T-helper 2 cell (primary cell): Measurements from ENCODE around the gene PDAP1.
"Not testable (repeated sequence)": the region's sequence is repeated elsewhere in the genome, so short reads cannot be mapped to it uniquely, and the experiment has no call there.

Experiments used
- DNase-seq, 5 experiments: peaks; one replicate each; pipeline versions ENCODE4 v3.0.0 to v3.0.0-alpha.2; 2012 to 2022

PDAP1 gene

DNA sequence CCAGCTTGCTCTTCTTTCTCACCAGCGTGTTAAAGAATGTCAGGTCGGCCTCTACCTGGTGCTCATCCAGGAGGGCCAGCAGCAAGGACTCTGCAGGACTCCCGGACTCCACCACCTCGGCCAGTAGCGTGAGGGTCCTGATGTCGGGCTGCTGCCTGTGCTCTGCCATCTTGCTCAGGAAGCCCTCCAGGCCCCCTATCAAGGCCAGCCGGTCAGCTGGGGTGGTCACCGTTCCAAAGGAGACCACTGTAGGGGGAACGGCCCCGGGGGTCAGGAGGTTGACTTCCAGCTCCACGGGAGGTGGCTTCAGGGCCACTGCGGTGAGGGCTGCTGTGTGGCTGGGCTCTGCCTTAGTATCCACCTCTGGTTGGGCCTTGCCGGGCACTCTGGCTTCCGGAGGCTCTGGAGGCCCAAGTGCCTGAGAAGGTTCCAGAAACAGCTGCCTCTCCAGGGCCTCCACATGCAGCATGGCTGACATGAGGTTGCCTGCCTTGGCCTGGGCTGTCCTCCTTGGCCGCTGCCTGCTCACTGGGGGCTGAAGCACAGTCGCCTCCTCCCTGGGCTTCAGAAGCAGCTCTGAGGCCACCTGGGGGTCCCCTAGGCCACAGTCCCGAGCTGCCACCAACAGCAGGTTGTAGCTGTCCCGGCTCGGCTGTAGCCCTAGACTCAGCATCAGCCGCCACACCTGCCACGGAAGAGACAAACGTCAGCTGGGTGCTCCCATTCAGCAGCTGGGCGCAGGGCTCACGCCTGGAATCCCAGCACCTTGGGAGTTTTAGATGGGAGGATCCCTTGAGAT, 16.7 kb upstream of the PDAP1 start:
- no peak for DNase-seq

DNA sequence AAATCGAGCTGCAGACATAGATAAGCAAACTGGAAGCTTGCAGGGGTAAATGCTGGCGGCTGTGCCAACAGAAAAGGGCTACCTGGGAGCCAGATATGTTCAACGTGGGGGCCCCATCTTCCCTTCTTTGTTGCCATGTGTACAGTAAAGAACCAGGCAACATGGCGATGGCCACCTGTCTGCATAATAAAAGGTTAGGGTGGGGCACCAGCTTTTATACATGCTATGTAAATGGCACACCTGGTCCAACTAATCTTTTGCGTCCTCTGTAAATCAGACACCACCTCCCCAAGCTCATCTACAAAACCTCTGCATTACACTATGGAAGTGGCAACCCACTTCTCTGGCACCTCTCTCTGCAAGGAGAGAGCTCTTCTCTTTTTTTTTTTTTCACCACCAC, 14.2 kb upstream of the PDAP1 start:
- no peak for DNase-seq

- DNase-seq = no peak
Measured at GRCh38 chr7:99422186-99422585, 13.8 kb upstream of the PDAP1 start.

GRCh38 chr7:99420986-99421385, 12.6 kb upstream of the PDAP1 start:
- no peak for DNase-seq

DNA sequence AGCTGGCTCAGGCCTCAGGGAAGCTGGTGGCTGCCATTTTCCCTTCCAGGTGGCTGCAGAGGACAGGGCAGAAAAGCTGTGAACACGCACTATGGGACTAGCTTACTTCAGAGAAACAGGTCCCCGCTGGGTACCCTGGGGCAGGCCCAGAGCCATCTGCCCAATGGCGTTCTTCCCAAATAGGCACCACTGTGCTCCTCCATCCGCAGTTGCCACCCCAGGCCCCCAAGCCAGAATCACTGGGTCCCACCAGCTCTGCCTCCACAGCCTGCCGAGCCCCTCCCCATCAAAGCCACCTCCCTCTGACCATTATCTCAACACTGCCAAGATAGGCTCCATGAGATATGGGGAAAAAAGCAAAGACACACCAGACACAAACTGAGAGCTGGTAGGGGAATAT, 11.8 kb upstream of the PDAP1 start:
- no peak for DNase-seq

DNA sequence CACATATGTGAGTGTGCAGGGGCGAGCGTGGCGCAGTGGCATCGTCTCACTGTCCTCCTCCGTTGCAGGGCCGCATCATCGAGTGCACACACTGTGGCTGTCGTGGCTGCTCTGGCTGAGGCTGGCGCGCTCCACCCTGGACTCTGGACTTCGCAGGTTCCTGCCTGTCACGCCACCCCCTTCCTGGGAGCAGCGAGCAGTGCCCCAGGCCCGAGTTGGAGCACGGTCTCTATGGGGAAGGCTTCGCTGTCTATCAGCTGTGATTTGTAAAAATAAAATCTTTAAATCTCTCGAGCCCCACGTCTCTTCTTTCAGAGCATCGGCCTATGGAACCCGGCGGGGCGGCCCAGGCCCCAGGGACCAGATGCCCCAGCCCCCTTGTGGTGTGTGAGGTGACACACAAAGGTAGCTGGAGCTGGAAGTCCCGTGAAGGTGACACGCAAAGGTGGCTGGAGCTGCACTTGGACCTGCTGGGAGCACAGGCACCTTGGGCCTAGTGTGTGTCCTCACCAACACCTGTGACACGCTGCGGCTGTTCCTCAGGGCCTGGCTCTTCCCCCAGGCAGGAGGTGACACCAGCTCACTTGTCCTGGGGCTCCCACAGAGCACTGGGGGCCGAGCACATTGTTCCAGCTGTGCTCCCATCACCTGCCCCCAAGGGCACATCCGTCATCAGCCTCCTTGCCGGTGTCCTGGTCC, 11.1 kb upstream of the PDAP1 start:
- no peak for DNase-seq

- no peak for DNase-seq
Measured at GRCh38 chr7:99418260-99418659, 9.9 kb upstream of the PDAP1 start.

DNA sequence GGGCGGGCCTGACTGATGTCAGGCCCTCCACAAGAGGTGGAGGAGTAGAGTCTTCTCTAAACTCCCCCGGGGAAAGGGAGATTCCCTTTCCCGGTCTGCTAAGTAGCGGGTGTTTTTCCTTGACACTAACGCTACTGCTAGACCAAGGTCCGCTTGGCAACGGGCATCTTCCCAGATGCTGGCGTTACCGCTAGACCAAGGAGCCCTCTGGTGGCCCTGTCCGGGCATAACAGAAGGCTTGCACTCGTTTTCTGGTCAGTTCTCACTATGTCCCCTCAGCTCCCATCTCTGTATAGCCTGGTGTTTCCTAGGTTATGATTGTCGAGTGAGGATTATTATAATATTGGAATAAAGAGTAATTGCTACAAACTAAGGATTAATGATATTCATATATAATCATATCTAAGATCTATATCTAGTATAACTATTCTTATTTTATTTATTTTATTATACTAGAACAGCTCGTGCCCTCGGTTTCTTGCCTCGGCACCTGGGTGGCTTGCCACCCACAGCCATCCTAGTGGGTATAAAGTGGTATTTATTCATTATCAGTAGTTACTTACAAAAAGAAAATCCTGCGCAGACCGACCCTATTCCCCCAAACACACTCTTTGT, 7.2 kb upstream of the PDAP1 start:
- not testable (repeated sequence) for DNase-seq

GRCh38 chr7:99410635-99411034, 2.2 kb upstream of the PDAP1 start:
- no peak for DNase-seq

DNA sequence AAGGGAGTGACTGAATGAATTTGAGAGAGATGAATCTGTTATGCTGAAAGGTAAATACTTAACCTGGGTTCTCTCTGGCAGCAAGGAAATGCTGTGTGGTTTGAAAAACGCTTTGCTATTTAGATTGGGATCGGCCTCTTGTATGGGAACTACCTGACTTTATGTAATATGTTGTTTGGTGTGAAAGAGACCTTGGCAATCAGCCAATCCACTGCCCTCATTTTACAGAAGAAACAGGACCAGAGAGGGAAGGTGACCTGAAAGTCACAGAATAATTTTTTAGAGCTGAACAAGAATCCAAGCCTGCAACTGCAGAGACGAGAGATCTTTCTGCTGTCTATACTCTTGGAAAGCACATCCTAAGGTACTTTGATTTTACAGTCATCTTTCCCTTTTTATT, 1.4 kb upstream of the PDAP1 start:
- no peak for DNase-seq

DNA sequence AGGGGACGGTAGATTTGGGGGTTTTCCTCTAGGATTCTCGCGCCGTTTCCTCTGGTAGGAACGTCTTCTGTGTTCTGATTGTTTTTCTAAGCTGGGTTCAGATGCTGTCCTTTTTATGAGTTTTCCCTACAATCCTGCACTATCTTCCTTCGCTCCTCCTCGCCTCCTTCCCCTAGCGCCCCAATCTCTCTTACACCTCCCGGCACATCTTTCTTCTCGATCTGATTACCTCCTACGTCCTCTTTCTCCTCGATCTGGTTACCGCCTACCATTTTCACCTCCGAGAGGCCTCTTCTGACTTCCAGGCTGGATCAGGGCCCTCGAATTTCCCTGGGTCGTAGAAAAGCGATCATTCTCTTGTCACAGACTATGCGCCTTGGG, 785 bp upstream of the PDAP1 start:
- peak in 1 of 5 experiments; percentile 44 for DNase-seq

GRCh38 chr7:99407872-99408378, 472 bp downstream of the PDAP1 start:
- DNase-seq = peak in 4 of 5 experiments; percentile 9 to 39 (median 18)

GRCh38 chr7:99406557-99406956, 1.8 kb downstream of the PDAP1 start:
- no peak for DNase-seq

- DNase-seq = peak in 1 of 5 experiments; percentile 25
Measured at GRCh38 chr7:99404977-99405320, 3.4 kb downstream of the PDAP1 start.

GRCh38 chr7:99404235-99404976, 4.0 kb downstream of the PDAP1 start:
- no peak for DNase-seq

DNA sequence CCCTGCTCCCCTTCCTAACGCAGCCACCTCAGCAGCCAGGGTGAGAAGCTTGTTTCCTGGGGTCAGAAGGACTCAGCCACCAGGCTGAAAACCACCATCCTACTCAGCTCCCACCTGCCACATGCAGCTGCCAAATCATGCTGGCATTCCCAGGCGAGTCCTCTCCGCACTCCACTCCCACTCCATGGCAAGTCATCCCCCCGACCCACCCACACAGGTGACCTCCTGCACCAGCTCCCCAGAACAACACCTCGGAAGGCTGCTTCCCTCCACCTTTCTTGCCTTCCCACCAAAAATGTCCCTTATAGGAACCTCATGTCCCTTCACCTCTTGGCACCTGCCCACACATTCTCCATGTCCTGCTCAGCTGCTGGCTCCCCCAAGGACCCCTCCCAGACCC, 4.6 kb downstream of the PDAP1 start:
- DNase-seq = no peak

DNA sequence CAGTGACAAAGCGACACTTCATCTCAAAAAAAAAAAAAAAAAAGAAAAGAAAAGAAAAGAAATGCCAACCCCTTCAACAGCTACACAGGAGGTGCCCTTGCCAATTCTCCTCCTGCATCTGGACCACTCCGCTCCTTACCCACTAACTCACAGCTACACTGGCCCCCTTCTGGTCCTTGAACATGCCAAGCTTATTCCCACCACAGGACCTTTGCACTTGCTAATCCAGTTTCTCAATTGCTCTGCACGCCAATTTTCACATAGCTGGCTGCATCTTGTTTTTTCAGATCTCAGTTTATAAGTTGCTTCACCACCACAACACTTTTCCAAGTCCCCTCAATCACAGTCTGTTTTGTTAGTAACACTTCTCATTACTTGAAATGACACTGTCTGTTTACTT, 5.5 kb downstream of the PDAP1 start:
- no peak for DNase-seq

- no peak for DNase-seq
Measured at GRCh38 chr7:99399597-99399996, 8.8 kb downstream of the PDAP1 start.

- DNase-seq = no peak
Measured at GRCh38 chr7:99398891-99399445, 9.4 kb downstream of the PDAP1 start.

DNA sequence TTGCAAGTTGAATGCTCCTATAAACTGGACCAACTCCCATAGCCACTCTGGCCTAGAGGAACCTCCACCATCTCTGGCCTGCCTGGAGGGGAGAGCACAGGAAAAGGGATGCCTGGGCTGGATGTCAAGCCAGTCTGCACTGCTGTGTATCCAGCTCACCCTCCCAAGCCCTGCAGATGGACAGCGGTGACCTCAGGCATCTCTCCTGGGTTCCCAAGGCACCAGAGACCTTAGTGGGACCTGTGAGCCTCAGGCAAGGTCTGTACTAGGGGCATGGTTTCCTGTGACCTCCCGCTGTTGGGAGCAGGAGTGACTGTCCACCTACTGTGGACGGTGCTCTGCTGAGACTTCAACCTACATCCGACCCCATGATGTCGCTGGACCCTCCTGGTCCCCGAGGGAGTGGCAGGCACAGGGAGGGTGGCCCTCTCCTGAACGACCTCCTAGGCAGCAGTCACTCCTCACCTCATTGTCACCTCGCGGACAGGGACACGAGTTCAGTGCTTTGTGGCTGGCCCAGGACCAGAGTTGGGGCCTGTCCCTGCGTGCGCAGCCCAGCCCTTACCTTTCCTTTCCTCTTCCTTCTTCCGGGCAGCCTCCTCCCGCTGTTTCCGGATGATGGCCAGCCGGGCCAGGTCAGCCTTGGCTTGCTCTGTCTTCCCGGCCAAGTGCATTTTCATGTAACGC, 11.0 kb downstream of the PDAP1 start:
- no peak for DNase-seq

DNA sequence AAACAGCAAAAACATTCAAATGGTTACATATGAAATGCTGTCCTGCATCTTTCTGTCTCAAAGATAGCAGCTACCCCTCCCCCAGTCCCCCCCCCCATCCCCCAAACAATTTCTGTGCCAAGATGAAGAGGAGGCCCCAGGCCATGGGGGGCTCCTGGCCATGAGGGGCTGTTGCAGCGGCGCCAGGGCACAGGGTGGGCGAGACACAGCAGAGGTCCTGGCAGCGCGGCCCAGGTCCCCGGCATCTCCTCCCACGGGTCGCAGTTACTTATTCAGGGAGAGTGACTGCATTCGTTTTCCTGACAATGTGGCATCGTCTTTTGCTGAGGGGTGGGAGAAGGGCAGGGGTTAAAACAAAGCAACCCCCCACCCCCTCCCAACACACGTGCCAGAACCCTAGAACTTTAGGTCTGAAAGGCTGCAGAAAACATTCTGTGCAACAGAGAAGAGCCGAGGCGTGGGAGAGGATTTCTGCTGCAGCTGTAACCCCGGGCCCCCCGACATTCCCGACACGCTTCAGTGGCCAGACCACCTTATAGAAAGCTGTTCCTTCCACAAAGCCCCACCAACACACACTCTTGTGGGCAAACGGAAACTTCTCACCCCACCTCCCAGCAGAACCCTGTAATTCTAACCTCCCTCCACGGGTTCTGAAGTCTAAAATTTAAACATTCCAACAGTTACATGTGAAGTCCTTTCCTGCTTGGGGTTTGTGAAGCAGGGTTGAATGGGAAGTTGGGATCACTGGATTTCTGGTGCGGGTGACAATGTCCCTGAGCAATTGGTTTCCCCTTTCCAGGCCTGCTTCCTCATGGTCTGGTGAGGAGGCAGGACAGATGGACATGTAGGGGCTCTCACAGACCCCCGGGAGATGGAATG, 11.7 kb downstream of the PDAP1 start:
- no peak for DNase-seq
